ENCODE results near the gene PCK2. TPM values are rescaled to one million over a fixed set of nuclear protein-coding genes. Genes with fewer than 3 reads are reported as not detected.

The PCK2 gene
- total RNA-seq, 1 donor from 2014 or later, result 22.2 TPM

- Mint-ChIP-seq H3K4me3 (no peak overlapping the region), H3K9me3 (no peaks in the 10 kb centered on the region), H3K27ac (no peak overlapping the region), H3K4me1 (no peaks in the 10 kb centered on the region), H3K36me3 (no peaks in the 10 kb centered on the region), H3K27me3 (ENCODE audit: low read depth) (peaks cover 37% of the 10 kb centered on the region)
- TF ChIP-seq CTCF (IDR thresholded peaks at IDR 0.05; ENCODE audit: unreplicated experiment), result no peak
- DNase-seq (ENCODE audit: low spot score in 2 of 2, unreplicated experiment in 2 of 2), result no peak
These were observed 25.2 kb upstream of the PCK2 start for GRCh38 chr14:24068711-24069410.

- Mint-ChIP-seq H3K36me3 (no peaks in the 10 kb centered on the region), H3K4me3 (no peak overlapping the region), H3K27me3 (ENCODE audit: low read depth) (peaks cover 37% of the 10 kb centered on the region), H3K4me1 (no peaks in the 10 kb centered on the region), H3K27ac (no peak overlapping the region), H3K9me3 (no peaks in the 10 kb centered on the region)
- no peak for TF ChIP-seq CTCF (IDR thresholded peaks at IDR 0.05; ENCODE audit: unreplicated experiment)
- no peak for DNase-seq (ENCODE audit: low spot score in 2 of 2, unreplicated experiment in 2 of 2)
These were observed 24.7 kb upstream of the PCK2 start for GRCh38 chr14:24069411-24069735.

- no peak for DNase-seq (ENCODE audit: low spot score in 2 of 2, unreplicated experiment in 2 of 2)
- H3K36me3 Mint-ChIP-seq, result no peaks in the 10 kb centered on the region
- H3K27me3 Mint-ChIP-seq (ENCODE audit: low read depth), result peaks cover 32% of the 10 kb centered on the region
- no peak for TF ChIP-seq CTCF (IDR thresholded peaks at IDR 0.05; ENCODE audit: unreplicated experiment)
- no peak overlapping the region for H3K27ac Mint-ChIP-seq
- H3K4me3 Mint-ChIP-seq, result no peak overlapping the region
- H3K4me1 Mint-ChIP-seq, result no peaks in the 10 kb centered on the region
- no peaks in the 10 kb centered on the region for H3K9me3 Mint-ChIP-seq
These were observed 23.6 kb upstream of the PCK2 start for GRCh38 chr14:24070285-24071143.

GRCh38 chr14:24071144-24071697 is 22.9 kb upstream of the PCK2 start, which contains the start of gene CPNE6:
Gene CPNE6, plus strand, starts transcription at chr14:24071562. Its CDS starts 1,375 bp downstream, at chr14:24072937.
- TF ChIP-seq CTCF (IDR thresholded peaks at IDR 0.05; ENCODE audit: unreplicated experiment), result no peak
- H3K27ac Mint-ChIP-seq, result no peak within 1 kb of the TSS
- peaks cover 32% of the 10 kb centered on the region for H3K27me3 Mint-ChIP-seq (ENCODE audit: low read depth)
- no peak within 1 kb of the TSS for H3K4me3 Mint-ChIP-seq
- no peaks in the 10 kb centered on the region for H3K9me3 Mint-ChIP-seq
- H3K36me3 Mint-ChIP-seq, result no peaks in the 10 kb centered on the region
- no peak for DNase-seq (ENCODE audit: low spot score in 2 of 2, unreplicated experiment in 2 of 2)
- no peaks in the 10 kb centered on the region for H3K4me1 Mint-ChIP-seq

GRCh38 chr14:24071836-24072430 is 22.2 kb upstream of the PCK2 start:
- DNase-seq (ENCODE audit: low spot score in 2 of 2, unreplicated experiment in 2 of 2), result no peak

More at GRCh38 chr14:24071836-24072430, 22.2 kb upstream of the PCK2 start:
- Mint-ChIP-seq H3K27me3 (ENCODE audit: low read depth) (peaks cover 33% of the 10 kb centered on the region), H3K27ac (no peak overlapping the region), H3K36me3 (no peaks in the 10 kb centered on the region), H3K9me3 (no peaks in the 10 kb centered on the region), H3K4me3 (no peak overlapping the region), H3K4me1 (no peaks in the 10 kb centered on the region)
- no peak for TF ChIP-seq CTCF (IDR thresholded peaks at IDR 0.05; ENCODE audit: unreplicated experiment)

Measured in mesothelial cell of epicardium (in vitro differentiated cells).